ENCODE results near the gene PSAP.

PSAP gene

GRCh38 chr10:71823356-71823755 is 27.7 kb downstream of the PSAP start:
- no peak for DNase-seq

- no peak for DNase-seq
These were observed 28.9 kb downstream of the PSAP start for GRCh38 chr10:71821909-71822763.

GRCh38 chr10:71820966-71821365 is 30.1 kb downstream of the PSAP start:
- DNase-seq, result no peak

- DNase-seq, result no peak
These were observed 31.1 kb downstream of the PSAP start for GRCh38 chr10:71819985-71820384.

GRCh38 chr10:71819441-71819861 is 31.6 kb downstream of the PSAP start:
- no peak for DNase-seq

GRCh38 chr10:71818674-71819260 is 32.3 kb downstream of the PSAP start:
- DNase-seq, result no peak

- no peak for DNase-seq
These were observed 33.0 kb downstream of the PSAP start for GRCh38 chr10:71817831-71818655.

- DNase-seq, result no peak
These were observed 34.0 kb downstream of the PSAP start for GRCh38 chr10:71816936-71817618.

GRCh38 chr10:71816421-71816851 is 34.6 kb downstream of the PSAP start:
- DNase-seq, result no peak

- no peak for DNase-seq
These were observed 35.4 kb downstream of the PSAP start for GRCh38 chr10:71815515-71816130.

- no peak for DNase-seq
These were observed 36.1 kb downstream of the PSAP start for GRCh38 chr10:71814922-71815411.

- DNase-seq, result no peak
These were observed 38.0 kb downstream of the PSAP start for GRCh38 chr10:71812913-71813590.

- peak; percentile 74 to 76 for DNase-seq
These were observed 38.8 kb downstream of the PSAP start for GRCh38 chr10:71812016-71812912.

GRCh38 chr10:71811351-71811750 is 39.7 kb downstream of the PSAP start:
- DNase-seq, result no peak

- no peak for DNase-seq
These were observed 40.9 kb downstream of the PSAP start for GRCh38 chr10:71810048-71810750.

GRCh38 chr10:71809628-71810027 is 41.4 kb downstream of the PSAP start:
- DNase-seq, result no peak

- DNase-seq, result no peak
These were observed 43.2 kb downstream of the PSAP start for GRCh38 chr10:71807557-71808510.

GRCh38 chr10:71806704-71807556 is 44.1 kb downstream of the PSAP start:
- DNase-seq, result no peak

Measured in activated CD4-positive, alpha-beta T cell treated with anti-CD3 and anti-CD28 coated beads, Interleukin-2, amount 50 U/mL, for 4 hours (primary cell).